SU-DHL-6 (cell line): Measurements from ENCODE around the gene UQCC5.

Experiments used
- CTCF ChIP-seq: fragments of 200-600 bp; sonication (generic); IDR thresholded peaks from one replicate; pipeline ENCODE4 v1.5.1; 2017; ENCODE audit warnings: antibody characterized with exemption, mild to moderate bottlenecking, low read length, moderate library complexity; ENCODE audit not compliant: insufficient read depth, poor library complexity, severe bottlenecking
- EZH2phosphoT487 ChIP-seq: fragments of 200-600 bp; sonication (generic), shearing (Covaris generic); conservative IDR thresholded peaks from 2 replicates; pipeline ENCODE4 v1.6.1; 2018; ENCODE audit warnings: mild to moderate bottlenecking, antibody characterized with exemption, low read length, moderate library complexity, mixed read lengths

GRCh38 chr3:52490939-52491526 is 45.4 kb upstream of the UQCC5 start:
- TF ChIP-seq CTCF (no peak), EZH2phosphoT487 (no peak)
